ENCODE results near the gene RPL32. TPM values are rescaled to one million over a fixed set of nuclear protein-coding genes. Genes with fewer than 3 reads are reported as not detected.
"Not testable (repeated sequence)": the region's sequence is repeated elsewhere in the genome, so short reads cannot be mapped to it uniquely, and the experiment has no call there.

The RPL32 gene
- total RNA-seq, 1 donor from 2014 or later: 1,821 TPM

- Histone ChIP-seq H3K4me1 (no peaks in the 10 kb centered on the region), H3K36me3 (no peaks in the 10 kb centered on the region), H3K27ac (no peak overlapping the region), H3K9me3 (no peaks in the 10 kb centered on the region), H3K4me3 (no peak overlapping the region), H3K27me3 (no peaks in the 10 kb centered on the region)
- no peak for DNase-seq (ENCODE audit: low spot score in 2 of 2)
- TF ChIP-seq CTCF (IDR thresholded peaks at IDR 0.05): no peak
- intact Hi-C loops (cut with DNase I): no loop called here
Observed at GRCh38 chr3:12845811-12846210, 4.4 kb upstream of the RPL32 start.

GRCh38 chr3:12842469-12842868 lies 1.1 kb upstream of the RPL32 start:
- Histone ChIP-seq H3K36me3 (peaks cover 6 to 20% of the 10 kb centered on the region in 2 donors), H3K4me3 (no peak overlapping the region), H3K9me3 (no peaks in the 10 kb centered on the region), H3K4me1 (peaks cover 0 to 19% of the 10 kb centered on the region in 2 donors), H3K27me3 (no peaks in the 10 kb centered on the region), H3K27ac (no peak overlapping the region)
- intact Hi-C loops (cut with DNase I): loop anchor here (5.0 kb wide), 1 partner anchor 360 kb away; the partner anchor contains the start of gene TSEN2
- DNase-seq (ENCODE audit: low spot score in 2 of 2): no peak
- TF ChIP-seq CTCF (IDR thresholded peaks at IDR 0.05): no peak

GRCh38 chr3:12841970-12842328 lies 584 bp upstream of the RPL32 start:
- Histone ChIP-seq H3K36me3 (peaks cover 6 to 23% of the 10 kb centered on the region in 2 donors), H3K4me3 (peak overlapping the region in 1 of 2 donors; percentile 71), H3K27me3 (no peaks in the 10 kb centered on the region), H3K4me1 (peaks cover 0 to 19% of the 10 kb centered on the region in 2 donors), H3K9me3 (no peaks in the 10 kb centered on the region), H3K27ac (peak overlapping the region; percentile 91 to 95)
- no peak for TF ChIP-seq CTCF (IDR thresholded peaks at IDR 0.05)
- intact Hi-C loops (cut with DNase I): loop anchor here (1.0 to 5.0 kb wide), 4 partner anchors 27 to 360 kb away; partner anchors contain the start of genes CAND2 and TSEN2
- no peak for DNase-seq (ENCODE audit: low spot score in 2 of 2)

- intact Hi-C loops (cut with DNase I): loop anchor here (1.0 to 5.0 kb wide), 4 partner anchors 28 to 358 kb away; partner anchors contain the start of genes CAND2 and TSEN2
- DNase-seq (ENCODE audit: low spot score in 2 of 2): no peak
- H3K4me1 ChIP-seq: peaks cover 0 to 19% of the 10 kb centered on the region in 2 donors
- peak overlapping the region; percentile 71 to 84 for H3K4me3 ChIP-seq
- no peaks in the 10 kb centered on the region for H3K9me3 ChIP-seq
- TF ChIP-seq CTCF (IDR thresholded peaks at IDR 0.05): no peak
- peaks cover 11 to 36% of the 10 kb centered on the region in 2 donors for H3K36me3 ChIP-seq
- H3K27me3 ChIP-seq: no peaks in the 10 kb centered on the region
- peak overlapping the region; percentile 91 to 95 for H3K27ac ChIP-seq
Observed at GRCh38 chr3:12840591-12841148, 695 bp downstream of the RPL32 start.

- not testable (repeated sequence) for H3K27me3 ChIP-seq; DNase-seq (ENCODE audit: low spot score in 2 of 2); H3K9me3 ChIP-seq
- H3K4me1 ChIP-seq: peaks cover 0 to 19% of the 10 kb centered on the region in 2 donors
- peaks cover 16 to 41% of the 10 kb centered on the region in 2 donors for H3K36me3 ChIP-seq
- H3K4me3 ChIP-seq: peak overlapping the region; percentile 71 to 84
- H3K27ac ChIP-seq: peak overlapping the region; percentile 91 to 95
- intact Hi-C loops (cut with DNase I): loop anchor here (2.0 to 5.0 kb wide), 3 partner anchors 29 to 358 kb away; partner anchors contain the start of genes CAND2 and TSEN2
Observed at GRCh38 chr3:12840148-12840547, 1.2 kb downstream of the RPL32 start.

- peaks cover 24 to 49% of the 10 kb centered on the region in 2 donors for H3K36me3 ChIP-seq
- TF ChIP-seq CTCF (IDR thresholded peaks at IDR 0.05): no peak
Observed at GRCh38 chr3:12839156-12839946, 2.0 kb downstream of the RPL32 start.

More at GRCh38 chr3:12839156-12839946, 2.0 kb downstream of the RPL32 start:
- no peaks in the 10 kb centered on the region for H3K27me3 ChIP-seq
- peak overlapping the region in 1 of 2 donors; percentile 71 for H3K4me3 ChIP-seq
- no peaks in the 10 kb centered on the region for H3K9me3 ChIP-seq
- no peak overlapping the region for H3K27ac ChIP-seq
- intact Hi-C loops (cut with DNase I): no loop called here
- no peak for DNase-seq (ENCODE audit: low spot score in 2 of 2)
- H3K4me1 ChIP-seq: peaks cover 0 to 19% of the 10 kb centered on the region in 2 donors
